M059J (cell line): ENCODE data around the gene KCNH1. TPM values are rescaled to one million over a fixed set of nuclear protein-coding genes. Genes with fewer than 3 reads are reported as not detected.

Experiments
- DNase-seq: peaks from one replicate; pipeline ENCODE4 v3.0.0-alpha.2; 2012; ENCODE audit warnings: low read depth
- total RNA-seq: library from RNA; depleted of rRNA; stranded (reverse); fragments of >200 nt; shearing (Covaris generic); gene quantifications from 2 replicates; pipeline ENCODE4 v1.2.3, GENCODE V29; 2014

KCNH1 gene
- total RNA-seq, 1 experiment from 2014 or later = 3.2 TPM

DNA sequence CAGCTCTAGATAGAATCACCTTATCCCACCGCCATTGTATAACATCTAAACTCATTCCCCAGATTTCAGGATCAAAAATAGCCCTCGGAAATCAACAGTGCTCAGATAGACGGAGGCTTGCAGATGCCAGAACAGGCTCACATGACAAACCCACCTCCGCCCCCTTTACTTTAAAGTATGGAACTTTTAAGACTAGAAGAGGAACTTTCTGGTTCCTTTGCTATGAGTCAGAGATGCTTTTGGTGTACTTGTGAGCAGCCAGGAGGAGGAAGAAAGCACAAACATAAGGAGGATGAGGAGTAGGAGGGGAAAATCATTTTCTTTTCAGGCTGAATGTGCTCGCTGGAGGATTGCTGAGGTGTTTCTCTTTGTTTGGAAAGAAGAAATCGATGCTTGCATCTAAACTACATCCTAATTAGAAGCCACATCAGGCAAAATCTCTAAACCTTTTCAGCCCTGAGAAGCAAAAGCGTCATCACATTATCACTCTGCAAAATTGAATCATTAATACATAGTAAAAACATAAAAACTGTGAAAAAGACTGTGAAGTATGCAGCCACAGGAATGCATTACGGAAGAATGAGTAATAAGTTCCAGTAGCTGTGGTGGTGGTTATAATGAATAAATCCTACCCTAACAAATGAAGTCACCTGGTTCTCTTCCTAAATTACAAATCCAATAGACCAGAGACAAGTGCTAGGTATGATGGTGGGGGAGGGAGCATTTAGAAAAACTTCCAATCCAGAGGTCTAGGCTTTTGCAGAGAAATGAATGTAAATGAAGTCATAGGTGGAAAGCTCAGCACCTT is 251.3 kb downstream of the KCNH1 start:
- DNase-seq = peak; percentile 94

DNA sequence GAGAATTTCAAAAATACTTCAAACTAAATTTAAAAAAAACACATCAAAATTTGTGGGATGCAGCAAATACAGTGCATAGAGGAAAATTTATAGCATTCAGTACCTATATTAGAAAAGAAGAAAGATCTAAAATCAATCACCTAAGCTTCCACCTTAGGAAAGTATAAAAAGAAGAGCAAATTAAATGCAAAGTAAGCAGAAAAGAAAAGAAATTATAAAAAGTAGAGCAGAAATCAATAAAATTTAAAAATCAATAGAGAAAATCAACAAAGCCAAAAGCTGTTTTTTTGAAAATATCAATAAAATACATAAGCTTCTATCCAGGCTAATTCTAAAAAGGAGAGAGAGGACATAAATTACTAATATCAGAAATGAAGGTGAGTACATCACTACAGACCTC is 255.4 kb downstream of the KCNH1 start:
- no peak for DNase-seq

DNA sequence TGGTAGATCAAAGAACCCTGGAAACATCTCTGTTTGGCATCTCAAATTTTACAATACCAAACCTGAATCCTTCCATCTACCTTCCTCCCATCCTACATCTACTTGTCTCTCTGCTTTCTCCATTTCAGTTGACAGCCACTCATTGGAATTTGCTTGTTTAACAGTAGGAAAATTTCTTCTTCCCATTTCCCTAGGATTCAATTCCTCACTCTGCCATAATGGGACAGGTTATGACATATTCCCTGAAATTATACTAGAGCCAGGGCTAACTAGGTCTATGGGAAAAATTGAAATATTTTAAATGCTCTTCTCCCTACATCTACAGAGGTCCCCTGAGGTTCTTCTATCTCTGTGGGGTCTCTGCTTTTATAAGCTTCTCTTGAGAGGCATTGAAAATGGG is 257.7 kb downstream of the KCNH1 start:
- DNase-seq = no peak

DNA sequence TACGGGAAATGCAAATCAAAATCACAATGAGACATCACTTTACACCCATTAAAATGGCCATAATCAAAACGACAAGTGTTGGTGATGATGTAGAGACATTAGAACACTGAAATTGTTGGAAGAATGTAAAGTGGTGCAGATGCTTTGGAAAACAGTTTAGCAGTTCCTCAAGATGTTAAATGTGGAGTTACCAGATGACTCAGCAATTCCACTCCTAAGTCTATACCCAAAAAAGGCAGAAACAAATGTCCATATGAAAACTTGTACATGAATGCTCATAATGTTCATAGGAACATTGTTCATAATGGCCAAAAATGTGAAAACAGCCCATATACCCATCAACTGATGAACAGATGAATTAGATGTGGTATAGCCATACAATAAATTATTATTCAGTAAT is 267.4 kb downstream of the KCNH1 start:
- DNase-seq = peak; percentile 19

DNA sequence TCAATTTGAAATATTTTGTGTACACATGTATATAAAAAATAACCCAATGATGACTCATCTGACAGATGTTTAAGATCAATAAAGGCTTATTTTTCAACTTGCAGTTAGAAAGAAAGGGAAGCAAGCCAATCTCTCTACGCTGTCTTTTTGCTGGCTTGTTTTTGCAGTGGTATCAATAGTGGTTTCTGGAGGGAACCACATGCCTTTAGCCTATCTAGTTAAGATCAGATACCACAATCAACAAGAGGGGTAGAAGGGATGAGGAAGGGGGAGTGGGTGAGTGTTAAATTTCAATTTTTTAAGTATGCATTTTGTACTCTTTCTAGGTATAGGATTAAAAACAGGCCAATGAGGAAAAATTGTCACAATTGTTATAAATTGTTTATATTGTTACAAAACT is 276.2 kb downstream of the KCNH1 start:
- no peak for DNase-seq

DNA sequence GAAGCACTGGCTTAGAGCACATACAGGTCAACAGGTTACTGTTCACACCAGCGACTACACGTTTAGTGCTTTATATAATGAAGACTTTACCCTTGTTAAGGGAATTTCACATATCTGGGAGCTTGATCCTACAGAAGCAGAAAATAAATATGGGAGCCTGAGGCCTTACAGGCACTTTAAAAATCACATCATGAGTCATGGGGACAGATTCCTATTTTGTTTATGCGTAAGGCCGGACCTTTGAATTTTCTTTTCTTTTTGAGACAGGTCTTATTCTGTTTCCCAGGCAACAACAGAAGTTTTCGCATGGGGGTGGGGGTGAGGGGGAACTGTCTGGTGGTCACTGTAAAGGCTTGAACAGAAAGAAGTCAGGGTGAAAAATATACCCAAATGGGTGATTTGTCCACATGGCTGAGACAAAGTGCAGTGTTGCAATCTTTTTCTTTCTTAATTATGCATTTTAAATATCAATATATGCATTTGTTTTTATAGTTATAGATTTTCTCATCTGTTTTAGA is 276.7 kb downstream of the KCNH1 start:
- peak; percentile 50 for DNase-seq

DNA sequence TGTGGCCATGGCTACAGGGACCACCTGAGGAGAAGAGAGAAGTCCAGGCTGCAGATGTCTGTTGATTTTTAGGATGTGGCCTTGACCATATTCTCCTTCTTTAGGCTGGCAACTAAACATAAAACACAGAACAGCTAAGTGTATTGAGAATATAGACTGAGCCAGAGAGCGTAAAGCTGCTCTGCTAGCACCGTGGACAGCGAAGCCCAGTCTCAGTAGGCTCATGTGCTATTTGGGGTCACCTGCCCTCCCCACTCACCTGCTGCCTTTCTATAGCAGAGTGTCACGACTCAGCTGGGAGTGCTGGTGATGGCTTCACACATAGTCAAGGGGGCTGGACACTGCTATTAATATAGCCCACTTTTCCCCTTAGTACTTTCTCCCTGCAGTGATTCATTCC is 278.5 kb downstream of the KCNH1 start:
- DNase-seq = no peak

DNA sequence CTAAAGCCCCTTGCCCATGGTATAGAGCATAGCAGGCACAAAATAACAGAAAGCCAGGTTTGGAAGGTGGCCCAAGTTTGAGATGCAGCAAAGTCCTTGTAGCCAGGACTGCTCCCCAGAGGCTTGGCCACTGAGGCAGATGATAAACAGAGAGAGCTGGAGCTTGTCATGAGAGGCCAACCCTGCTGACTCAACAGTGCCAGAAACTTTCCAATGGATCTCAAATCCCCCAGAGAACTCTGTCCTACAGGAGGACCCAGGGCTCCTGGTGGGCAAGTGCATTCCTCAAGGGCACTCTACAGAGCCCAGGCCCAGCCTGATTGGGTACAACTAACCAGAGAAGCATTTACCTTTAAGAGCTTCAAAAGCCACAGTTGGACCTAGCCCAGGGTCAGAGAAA is 280.7 kb downstream of the KCNH1 start:
- DNase-seq = no peak

DNA sequence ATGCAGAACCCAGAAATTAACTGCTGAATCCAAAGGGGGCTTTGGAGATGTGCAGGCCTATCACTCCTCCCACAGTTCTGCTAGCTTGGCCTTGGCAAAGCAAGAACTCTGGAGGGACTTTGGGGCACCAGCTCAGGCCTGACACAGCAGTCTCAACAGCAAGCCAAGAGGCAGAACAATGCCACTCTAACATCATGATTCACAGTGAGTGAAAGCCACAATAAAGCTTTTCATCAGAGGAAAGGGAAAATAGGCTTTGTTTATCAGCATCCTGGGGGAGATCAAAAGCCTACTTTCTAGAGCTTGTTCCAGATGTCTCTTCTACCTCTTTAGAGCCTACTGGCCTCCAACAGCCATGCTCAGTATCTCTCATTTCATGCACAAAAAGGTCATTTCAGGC is 283.4 kb downstream of the KCNH1 start:
- DNase-seq = peak; percentile 41

DNA sequence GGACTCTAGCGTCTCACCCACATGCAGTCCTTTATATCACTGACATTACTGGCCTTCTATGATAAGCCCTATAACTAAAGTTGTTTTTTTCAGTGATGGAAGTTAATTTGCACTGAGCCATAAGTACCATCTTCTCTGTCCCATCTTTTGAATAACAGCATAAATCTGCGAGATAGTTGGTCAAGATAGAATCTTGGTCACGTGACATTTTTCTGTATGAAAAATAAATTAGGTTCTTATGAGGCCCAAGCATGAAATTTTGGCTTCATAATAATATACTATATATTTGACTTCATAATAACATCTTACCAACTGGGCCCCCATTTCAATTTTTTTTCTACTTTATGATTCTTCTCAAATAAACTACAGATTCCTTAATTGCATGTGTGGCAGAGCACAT is 285.5 kb downstream of the KCNH1 start:
- no peak for DNase-seq

DNA sequence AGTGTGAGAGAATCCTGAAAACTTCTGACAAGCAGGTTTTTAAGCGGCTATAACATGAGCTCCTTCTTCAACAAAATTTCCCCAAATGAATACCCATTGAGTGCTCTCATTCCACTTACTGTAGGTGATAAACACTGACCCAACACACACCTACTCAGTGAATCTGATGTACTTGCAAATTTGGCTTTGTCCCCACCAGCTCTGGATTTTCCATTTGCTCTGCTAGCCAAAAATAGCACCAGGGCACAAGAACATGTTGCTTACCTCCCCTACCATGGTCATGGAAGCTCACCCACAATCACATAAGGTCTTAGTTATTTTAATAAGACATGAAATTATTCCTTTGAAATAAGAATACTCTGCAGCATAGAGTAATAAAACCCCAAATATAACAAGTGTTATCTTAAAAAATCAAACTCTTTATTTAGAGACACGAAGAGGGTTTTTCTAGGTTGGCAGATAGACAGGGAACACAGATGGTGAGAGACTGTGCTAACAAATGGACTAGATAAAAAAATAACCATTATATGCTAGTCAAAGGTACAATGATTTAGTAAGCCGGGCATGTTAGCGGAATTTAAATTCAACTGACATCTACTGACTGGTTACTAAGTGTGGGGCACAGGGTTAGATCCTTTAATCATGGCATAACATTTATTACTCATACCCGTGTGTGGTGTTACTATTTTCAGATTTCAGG is 291.9 kb downstream of the KCNH1 start:
- DNase-seq = no peak

DNA sequence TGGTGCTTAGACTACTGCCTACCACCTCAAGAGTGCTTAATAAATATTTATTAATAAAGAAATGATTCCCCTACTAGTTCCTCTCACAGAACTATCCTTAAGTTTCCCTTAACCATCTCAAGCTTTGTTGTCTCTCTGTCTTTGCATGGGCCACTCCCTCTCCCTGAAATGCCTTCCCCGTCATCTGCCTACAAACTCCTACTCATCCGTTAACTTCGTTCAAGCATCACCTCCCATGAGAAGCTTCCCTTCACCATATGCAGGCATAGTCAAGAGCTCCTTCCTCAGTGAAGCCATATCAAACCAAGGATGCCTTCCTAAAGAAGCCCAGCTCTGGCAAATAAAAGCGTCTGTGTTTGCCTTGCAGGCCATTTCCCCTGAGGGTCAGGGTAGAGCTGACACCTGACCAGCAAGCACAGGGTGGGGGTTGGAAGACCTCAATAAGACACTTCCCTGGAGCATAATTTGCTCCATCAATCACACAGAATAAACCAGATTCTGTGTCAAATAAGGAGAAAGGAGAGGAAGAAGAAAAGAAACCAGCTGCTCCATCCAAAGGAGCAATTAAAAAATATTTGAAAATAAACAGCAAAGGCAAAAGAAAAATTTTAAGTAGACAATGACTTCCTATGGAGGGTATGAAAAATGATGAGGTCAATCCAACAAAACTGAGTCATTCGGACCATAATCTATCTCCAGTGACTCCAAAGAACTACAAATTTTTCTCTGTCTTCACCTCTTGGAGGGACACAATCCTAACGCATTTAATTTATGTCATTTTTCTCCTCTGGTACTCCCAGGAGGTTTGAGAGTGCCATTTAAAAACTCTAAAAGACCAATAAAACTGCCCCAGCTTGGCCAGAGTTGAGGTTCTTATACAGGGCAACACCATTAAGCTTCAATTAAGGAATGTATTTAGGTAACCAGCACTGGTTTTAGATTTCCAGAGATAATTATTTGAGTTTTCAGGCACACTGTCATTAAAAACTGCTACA is 303.6 kb downstream of the KCNH1 start:
- peak; percentile 58 for DNase-seq

DNA sequence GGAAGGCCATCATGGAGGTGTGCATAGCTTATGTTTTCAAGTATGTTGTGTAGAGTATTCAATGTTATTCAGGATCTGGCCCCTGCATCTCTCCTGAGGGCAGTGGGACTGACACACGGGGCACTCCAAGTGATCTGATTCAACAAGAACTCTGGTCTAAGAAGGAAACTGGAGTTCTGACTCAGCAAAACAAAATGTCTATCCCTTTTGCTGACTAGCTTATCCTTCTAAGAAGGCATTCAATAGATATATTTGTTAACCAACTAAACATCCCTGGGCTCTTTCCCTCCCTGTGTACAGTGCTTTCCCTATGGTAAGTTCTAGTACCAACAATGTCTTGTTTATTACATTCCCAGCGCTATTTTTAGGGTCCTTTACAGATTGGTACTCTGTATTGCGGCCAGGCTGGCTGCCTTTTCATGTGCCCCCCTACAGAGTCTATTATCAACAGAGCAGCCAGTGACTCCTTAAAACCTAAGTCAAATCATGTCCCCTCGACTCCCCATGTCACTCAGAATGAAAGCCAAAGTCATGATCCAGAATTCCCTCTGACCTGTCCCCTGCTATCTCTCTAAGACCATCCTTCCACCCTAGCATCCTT is 304.9 kb downstream of the KCNH1 start:
- peak; percentile 67 for DNase-seq

DNA sequence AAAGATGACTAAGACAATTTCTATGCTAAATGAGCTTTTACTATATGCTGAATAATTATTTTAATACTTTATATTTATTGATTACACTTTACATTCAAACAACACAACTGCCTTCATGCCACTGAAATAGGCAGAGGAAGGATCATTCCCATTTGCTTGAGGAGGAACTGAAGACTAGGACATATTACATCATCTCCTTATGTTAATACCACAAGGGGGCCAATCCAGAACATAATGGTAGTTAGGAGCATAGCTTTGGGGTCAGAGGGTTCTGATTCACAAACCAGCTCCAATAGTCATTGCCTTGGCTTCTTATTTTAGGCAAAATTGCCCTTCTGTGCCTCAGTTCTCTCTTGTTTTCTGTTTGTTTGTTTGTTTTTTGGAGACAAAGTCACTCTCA is 306.5 kb downstream of the KCNH1 start:
- DNase-seq = no peak

DNA sequence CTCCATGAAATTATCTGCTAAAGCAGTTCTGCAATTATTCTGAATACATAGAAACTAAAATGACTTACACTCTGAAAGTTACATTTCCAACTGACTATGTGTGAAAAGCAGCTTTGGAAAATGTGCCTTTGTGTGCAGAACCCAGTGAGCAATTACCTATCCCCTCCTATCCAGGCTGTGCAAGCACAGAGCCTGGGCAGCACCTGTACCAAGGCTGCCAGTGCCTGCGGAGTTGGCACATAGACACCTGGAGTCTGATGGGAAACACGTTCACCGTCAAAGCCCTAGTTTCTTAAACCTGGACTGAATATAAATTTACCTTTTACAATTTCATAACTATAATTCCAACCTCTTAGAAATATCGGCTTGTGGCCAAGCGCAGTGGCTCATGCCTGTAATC is 307.3 kb downstream of the KCNH1 start:
- no peak for DNase-seq

DNA sequence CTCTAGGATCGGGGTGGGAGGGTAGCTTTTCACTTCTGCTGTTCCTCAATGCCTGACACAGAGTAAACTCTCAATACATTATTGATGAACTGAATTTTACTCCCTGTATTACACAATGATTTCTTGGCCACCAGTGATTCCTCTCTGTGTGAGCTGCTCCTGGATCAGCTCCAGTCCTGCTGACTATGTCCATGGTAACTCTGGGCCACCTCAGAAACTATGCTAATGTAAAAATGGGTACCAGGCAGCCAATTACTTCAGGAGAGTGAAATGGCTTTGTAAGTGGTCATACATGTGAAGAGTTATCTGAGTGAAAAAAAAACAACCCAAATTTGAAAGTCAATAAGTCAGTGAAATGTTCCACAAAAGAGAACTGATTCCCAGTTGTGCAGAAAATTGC is 311.0 kb downstream of the KCNH1 start:
- peak; percentile 12 for DNase-seq

DNA sequence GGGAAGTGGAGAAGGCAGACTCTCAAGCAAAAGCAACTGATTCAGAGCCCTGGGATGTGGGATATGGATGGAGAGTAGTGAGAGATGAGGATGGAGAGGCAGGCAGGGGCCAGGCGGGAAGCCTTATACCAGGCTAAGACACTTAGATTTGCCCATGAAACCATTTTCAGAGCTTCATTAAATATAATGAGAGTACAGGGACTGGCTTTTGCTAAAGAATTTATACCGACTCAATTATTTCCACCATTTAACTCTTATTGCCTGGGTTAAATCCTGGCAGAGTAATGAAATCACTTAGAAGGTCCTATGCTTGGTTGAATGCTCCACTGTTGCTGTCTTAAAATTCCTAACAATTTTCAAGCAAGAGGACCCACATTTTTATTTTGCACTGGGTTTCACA is 311.7 kb downstream of the KCNH1 start:
- no peak for DNase-seq

DNA sequence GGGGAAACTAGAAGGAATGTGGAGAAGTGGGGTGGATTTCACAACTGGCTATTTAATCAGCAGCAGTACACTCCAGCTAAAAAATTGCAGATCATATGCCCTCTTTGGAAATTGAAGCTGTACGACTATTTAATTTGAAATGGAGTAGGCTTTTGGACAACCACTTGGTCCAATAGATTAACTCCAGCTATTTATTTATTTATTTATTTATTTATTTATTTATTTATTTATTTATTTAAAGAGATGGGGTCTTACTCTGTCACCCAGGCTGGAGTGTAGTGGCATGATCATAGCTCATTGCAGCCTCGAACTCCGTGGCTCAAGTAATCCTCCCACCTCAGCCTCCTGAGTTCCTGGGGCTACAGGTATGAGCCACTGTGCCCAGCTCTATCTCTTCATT is 312.3 kb downstream of the KCNH1 start:
- DNase-seq = no peak

DNA sequence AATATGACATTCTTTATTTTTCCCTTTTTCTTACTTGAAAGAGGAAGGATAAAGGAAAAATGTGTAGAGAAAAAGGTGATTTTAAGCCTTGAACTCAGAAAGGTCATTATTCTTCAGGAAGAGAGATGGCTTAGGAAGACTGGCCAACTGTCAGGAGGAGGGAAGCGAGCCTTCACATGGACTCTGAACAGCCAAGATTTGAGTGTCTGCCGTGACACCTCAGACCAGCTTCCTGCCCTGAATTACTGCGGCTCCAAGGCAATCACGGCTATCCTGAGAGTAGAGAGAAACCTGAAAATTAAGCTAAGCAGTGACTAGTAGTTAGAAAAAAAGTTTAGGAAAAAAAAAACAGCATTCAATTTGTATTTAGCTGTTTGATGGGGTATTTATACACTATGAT is 314.7 kb downstream of the KCNH1 start:
- DNase-seq = no peak

DNA sequence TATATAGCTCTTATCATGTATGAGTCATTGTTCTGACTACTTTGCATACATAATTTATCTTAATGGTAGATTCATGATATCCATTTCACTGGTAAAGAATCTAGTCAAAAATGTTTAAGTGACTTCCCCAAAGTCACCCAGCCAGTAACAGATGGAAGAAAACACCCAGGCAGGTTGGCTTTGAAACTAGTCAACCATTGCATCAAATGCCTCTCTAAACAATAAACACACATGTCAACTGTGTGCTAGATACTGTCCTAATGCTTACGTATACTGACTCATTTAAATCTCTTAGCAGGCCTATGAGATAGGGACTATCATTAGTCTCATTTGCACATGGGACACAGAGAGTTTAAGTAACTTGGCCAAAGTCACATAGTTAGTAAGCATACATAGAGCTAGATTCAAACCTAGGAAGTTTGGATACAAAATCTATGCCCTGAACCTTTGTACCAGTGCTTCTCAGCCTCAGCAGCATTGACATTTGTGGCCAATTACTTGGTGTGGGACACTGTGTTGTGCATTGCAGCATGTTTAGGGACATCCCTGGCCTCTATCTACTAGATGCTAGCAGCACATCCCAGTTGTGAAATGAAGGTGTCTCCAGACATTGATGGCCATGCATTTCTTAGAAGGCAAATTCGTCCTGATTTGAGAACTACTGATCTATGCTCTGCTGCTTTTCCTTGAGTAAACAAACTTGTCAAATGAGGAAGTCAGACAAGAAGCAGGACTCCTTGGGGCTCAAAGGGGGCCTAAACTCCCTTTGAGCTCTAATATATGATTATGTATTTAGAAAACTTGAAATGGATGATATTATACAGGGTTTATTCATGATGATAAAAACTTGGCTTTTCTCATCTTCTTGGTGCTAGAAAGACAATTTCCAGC is 316.3 kb downstream of the KCNH1 start:
- no peak for DNase-seq
